GM21423 (cell line): ENCODE data around the gene POU4F2.
"Not testable (repeated sequence)": the region's sequence is repeated elsewhere in the genome, so short reads cannot be mapped to it uniquely, and the experiment has no call there.

Experiments
- ATAC-seq: cut with Tn5 transposase; IDR thresholded peaks from one replicate; pipeline ENCODE4 v1.9.1; 2021; ENCODE audit warnings: mild to moderate bottlenecking, moderate library complexity; ENCODE audit not compliant: unreplicated experiment

The POU4F2 gene

DNA sequence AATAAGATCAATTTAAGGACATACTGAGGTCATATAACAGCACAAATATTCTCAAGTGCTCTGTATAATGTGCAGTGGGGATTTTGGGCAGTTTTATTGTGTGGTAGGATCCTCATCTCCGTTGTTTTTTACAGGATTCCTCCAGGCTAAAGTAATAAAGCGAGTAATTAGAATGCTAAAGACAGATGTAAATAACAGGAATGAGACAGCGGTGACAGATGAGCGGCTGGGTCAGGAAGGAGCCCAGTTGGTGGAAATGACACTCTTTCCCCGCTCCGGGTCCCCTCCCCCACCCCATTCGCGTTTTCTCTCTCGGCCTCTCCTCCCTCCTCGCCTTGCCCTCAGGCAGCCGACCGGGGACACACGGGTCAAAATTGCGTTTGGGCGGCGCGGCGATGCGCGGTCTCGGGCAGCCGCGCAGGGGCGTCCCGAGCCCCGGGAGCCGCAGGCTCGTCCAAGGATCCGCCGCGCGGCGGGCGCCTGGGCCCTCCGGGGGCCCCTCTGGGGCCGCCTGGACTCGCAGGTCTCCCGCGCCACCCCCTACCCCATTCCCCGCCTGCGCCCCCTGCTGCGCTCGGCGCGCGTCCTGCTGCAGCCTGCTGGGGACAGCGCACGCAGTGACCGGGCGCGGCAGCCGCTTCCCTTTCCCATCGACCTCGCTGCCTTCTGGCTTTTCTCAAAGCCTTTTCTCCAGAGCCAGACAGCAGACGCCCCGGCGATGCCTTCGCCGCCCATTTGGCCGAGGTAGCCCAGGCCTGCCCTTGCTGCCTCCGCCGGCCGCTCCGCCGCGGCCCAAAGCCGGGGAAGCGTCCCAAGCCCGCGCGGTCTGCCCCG is 16.2 kb downstream of the POU4F2 start:
- no peak for ATAC-seq

DNA sequence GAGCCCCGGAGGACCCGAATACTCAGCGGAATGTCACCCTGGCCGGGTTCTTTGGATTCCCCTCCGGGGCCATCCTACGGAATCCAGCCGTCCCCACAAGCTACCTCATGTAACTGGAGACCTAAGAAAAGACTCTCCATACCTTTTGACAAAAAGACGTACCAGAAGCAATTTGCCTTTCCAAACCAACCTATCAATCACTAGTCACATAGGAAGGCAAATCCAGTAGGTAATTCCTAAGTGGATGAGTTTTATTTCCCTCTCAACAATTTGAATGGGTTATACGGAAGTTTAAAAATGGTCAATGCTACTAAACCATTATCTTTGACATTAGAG is 16.8 kb downstream of the POU4F2 start:
- no peak for ATAC-seq

DNA sequence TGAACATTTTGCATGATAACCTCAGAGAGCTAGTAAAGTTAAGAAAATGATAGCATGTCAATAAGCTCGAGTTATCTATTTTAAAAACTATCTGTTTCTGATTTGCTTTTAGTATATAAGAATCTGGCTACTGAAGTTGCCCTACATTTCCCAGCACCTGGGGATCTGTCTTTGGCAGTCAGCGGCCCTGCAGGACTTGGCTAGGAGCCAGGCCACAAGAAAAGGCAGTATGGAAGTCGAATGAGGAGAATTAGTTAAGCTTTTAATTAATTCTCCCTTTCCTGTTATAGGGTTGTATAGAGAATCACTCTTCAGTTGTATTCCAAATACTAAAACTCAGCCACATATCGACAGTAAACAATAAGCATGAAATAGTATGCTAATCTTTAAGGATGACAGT is 22.7 kb downstream of the POU4F2 start:
- no peak for ATAC-seq

DNA sequence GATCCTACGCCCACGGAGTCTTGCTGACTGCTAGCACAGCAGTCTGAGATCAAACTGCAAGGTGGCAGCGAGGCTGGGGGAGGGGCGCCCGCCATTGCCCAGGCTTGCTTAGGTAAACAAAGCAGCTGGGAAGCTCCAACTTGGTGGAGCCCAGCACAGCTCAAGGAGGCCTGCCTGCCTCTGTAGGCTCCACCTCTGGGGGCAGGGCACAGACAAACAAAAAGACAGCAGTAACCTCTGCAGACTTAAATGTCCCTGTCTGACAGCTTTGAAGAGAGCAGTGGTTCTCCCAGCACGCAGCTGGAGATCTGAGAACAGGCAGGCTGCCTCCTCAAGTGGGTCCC is 25.2 kb downstream of the POU4F2 start:
- not testable (repeated sequence) for ATAC-seq

DNA sequence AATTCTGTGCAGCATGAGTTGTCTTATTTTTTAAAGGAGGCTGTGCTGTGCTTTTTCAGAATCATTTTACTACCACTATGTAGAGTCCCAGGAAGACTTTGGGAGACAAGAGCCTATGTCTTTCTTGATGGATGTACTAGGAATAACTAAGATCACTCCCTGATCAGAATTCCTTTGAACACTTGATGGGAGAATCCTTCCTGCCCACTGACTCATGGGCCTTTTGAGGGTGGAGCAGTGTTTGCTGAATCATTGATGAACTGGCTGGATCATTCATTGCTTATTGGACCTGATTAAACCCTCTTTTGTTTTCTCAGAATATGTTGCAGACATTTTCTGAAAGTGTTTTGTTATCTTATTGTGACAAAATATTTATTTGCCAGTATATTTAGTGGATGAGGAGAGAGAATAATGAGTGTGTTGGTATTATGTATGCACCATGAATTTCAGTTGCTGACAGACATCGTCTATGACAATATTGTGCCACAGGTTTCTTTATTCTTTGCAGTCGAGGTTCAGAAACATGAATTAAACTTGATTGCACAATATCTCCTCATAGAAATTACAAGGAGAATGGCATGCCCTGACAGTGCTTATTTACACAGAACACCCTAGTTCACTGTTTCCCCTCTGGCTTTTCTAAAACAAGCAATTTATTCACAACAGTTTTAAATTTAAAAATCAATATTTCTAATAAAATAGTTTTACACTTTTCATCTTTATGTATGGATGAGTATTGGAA is 36.3 kb downstream of the POU4F2 start:
- ATAC-seq, result no peak
